ENCODE measurements around the gene TMEM258.

Gene TMEM258

DNA sequence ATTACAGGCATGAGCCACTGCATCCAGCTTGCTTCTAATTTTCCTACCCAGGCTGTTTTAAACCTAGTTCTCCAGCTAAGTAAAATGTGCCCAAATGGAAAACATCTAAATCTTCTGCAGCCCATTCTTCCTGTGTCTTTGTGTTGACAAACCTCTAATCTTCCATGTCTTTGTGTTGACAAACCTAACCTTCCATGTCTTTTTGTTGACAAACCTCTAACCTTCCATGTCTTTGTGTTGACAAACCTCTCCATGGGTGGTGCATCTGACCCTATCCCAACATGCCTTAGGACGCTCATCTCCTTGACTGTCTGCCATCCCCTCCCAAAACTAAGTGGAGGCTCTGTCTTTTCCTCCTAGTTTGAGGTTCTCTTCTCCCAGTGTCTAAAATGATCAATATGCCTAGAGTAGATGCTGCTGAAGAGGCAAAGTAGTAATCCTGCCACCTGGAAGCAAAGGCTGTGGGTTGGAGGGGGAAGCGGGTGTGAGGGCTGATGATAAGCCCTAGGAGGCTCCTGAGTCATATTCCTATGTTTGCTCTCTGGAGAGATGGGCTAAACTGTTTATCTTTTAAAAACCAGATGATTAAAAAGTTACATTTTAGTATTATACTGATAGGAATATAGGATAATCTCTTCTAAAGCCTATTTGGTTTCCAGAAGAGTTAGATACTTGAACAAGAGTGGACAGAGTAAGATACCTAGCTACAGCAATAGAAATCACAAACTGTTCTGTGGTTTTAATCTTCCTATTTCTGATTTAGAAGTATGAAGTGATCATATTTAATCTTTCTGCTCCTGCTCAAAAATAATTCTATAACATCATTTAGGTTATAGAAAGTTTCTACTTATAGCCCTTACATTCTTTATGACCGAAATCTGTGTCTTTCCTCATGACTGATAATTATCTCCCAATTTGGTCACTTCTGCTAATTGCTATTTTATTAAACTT, 8.2 kb upstream of the TMEM258 start:
- no peak overlapping the region for H3K4me3 ChIP-seq (ENCODE audit: low read depth, low read length)

DNA sequence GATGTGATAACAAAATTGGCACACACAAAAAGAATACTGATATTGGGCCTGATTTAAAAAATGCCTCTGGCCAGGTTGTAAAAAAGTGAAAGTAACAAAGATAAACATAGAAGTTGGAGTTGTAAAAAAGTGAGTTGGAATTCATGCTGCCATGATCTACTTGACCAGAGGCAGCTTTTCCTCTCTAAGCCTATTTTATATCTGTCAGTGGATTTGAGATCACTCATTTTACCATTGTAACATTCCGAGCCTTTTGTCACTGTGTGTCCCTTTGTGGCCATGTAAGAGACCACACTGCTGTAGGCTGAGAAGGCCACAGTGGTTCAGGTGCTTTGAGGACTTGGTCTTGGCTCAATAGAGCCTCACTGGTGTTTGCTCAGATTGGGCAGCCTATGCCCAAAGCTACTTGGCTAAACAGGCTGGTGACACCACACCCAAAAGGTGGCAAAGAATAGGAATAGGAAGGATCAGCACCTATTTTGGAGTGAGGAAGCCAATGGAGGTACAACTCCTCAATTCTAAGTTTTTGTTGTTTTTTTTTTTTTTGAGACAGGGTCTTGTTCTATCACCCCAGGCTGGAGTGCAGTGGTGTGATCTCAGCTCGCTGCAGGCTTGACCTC, 7.4 kb upstream of the TMEM258 start:
- no peak for DNase-seq (ENCODE audit: low read depth)
- no peak overlapping the region for H3K4me3 ChIP-seq (ENCODE audit: low read depth, low read length)

More for the DNA sequence above, 8.2 kb upstream of the TMEM258 start:
- no peak for DNase-seq (ENCODE audit: low read depth)

DNA sequence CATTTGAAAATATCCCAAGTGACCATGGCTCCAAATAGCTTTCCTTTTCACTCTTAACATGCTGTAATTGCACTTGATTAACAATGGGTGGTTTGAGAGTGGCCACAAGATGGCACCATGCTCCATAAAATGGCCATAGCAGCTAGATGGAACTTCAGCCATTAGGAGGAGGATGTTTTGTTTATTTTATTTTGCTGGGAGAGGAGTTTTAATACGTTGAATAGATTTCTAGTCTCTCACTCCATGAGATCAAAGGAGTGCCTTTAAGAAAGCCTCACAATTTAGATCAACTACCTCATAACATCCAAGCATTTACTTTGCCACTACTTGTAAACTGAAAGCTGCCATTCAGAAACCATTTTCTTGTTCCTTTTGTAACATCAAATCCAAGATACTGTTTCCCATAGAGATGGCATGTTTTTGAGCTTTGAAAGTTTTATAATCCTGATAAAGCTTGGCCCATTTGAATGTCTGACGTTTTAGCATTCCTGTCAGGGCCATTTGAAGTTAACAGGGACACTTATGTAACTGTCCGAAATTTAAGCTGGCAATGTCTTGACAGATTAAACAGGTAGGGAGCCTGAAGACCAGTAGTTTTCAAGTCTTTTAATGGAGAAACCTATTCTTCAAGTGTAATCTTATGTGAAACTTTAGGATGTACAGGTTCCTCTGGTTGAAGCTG, 5.0 kb upstream of the TMEM258 start:
- H3K4me3 ChIP-seq (ENCODE audit: low read depth, low read length), result no peak overlapping the region
- peak; percentile 49 for DNase-seq (ENCODE audit: low read depth)

DNA sequence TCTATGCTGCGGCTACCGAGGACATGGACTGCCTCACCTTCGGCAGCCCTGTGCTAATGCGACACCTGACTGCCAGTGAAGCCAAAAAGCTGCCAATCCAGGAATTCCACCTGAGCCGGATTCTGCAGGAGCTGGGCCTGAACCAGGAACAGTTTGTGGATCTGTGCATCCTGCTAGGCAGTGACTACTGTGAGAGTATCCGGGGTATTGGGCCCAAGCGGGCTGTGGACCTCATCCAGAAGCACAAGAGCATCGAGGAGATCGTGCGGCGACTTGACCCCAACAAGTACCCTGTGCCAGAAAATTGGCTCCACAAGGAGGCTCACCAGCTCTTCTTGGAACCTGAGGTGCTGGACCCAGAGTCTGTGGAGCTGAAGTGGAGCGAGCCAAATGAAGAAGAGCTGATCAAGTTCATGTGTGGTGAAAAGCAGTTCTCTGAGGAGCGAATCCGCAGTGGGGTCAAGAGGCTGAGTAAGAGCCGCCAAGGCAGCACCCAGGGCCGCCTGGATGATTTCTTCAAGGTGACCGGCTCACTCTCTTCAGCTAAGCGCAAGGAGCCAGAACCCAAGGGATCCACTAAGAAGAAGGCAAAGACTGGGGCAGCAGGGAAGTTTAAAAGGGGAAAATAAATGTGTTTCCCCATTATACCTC, 3.6 kb upstream of the TMEM258 start:
- no peak overlapping the region for H3K4me3 ChIP-seq (ENCODE audit: low read depth, low read length)
- no peak for DNase-seq (ENCODE audit: low read depth)

DNA sequence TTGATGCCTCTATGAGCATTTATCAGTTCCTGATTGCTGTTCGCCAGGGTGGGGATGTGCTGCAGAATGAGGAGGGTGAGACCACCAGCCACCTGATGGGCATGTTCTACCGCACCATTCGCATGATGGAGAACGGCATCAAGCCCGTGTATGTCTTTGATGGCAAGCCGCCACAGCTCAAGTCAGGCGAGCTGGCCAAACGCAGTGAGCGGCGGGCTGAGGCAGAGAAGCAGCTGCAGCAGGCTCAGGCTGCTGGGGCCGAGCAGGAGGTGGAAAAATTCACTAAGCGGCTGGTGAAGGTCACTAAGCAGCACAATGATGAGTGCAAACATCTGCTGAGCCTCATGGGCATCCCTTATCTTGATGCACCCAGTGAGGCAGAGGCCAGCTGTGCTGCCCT, 3.1 kb upstream of the TMEM258 start:
- DNase-seq (ENCODE audit: low read depth), result no peak
- H3K4me3 ChIP-seq (ENCODE audit: low read depth, low read length), result no peak overlapping the region

DNA sequence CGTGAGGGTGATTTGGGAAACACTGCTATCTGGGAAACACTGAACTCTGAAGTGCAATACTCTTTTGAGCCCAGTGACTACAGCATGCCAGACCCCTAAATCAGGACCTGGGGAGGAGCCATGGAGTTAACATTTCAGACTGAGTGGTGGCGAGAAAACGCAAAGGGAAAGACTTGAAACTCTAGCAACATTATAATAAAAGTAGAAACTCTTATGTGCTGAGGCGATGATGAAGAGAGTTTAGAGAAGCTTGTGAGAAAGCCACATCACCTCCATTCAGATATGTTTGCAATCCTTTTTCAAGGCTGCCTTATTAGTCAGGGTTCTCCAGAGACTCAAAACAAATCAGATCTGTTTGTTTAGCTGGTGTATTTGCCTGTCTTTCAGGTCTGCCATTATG, 2.2 kb upstream of the TMEM258 start:
- DNase-seq (ENCODE audit: low read depth), result no peak
- no peak overlapping the region for H3K4me3 ChIP-seq (ENCODE audit: low read depth, low read length)

DNA sequence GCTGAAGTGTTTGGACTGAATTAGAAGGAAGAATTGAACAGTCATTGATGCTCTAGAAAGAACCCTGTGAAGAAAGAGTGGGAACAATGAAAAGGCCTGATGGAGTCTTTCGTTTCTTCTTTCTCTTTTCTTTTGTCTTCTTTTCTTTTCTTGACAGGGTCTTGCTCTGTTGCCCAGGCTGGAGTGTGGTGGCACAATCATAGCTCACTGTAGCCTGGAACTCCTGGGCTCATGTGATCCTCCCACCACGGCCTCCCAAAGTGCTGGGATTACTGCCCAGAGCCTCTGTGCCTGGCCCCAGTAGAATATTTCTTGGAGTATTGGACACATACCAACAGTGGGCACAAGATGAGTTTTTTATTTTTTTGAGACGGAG, 1.4 kb upstream of the TMEM258 start:
- H3K4me3 ChIP-seq (ENCODE audit: low read depth, low read length), result peak overlapping the region; percentile 79

DNA sequence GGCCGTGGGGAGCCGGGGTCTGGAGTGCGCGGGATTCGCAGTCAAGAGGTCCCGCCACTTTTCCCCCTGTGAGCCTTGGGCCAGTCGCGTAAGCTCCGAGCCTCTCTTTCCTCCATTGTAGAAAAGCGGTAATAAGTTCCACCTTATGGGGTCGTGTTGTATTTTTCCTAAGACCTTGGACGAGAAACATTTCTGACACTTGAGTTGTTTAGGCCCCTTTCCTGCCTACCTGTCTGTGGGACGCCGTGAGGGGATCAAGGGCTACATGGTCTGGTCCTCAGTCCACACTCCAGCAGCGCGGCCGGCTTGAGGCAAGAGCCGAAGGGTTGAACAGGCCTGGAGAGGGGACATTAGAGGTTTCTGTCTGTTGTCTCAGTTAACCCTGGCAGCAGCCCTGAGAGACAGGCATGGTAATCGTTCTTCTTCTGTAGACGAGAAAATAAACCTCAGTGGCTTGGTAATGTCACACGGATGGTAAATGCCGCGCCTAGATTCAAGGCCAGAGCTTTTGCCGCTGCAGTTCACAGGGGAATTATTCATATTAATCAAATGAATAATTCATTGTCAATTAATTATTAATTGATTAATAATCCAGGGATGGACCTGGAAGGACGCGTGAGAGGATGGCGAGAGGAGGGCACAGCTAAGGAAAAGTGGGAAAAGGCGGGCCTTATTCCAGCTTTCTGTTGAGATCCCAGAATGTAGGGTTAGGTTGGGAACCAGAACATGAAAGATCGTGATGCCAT, 857 bp upstream of the TMEM258 start:
- no peak for DNase-seq (ENCODE audit: low read depth)
- H3K4me3 ChIP-seq (ENCODE audit: low read depth, low read length), result peak overlapping the region; percentile 79

More for the DNA sequence above, 1.4 kb upstream of the TMEM258 start:
- no peak for DNase-seq (ENCODE audit: low read depth)

DNA sequence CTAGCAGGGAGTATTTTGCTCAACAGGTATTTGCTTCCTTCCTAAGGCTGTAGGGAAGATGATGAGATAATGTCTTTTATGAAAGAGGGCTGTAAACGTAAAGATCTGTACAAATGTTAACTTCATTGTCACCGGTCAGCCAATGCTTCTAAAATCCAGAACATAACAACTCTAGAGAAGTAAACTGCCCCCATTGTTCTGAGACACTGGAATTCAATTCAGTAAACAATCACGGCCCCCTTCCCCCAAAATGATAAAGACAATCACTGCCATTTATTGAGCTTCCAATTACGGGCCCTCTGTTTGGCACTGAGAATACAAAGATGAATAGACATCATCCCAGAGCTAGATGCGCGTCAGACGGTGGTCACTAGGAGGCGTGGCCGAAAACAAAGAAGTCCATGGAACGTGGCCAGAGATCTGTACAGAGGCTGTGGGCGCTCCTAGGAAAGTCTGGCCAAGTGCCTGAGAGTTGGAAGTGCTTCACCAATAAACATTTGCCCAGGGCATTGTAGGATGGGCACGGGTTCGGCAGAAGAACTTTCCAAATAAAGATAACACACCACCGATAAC, 576 bp downstream of the TMEM258 start:
- H3K4me3 ChIP-seq (ENCODE audit: low read depth, low read length), result peak overlapping the region; percentile 79
- peak; percentile 82 for DNase-seq (ENCODE audit: low read depth)

DNA sequence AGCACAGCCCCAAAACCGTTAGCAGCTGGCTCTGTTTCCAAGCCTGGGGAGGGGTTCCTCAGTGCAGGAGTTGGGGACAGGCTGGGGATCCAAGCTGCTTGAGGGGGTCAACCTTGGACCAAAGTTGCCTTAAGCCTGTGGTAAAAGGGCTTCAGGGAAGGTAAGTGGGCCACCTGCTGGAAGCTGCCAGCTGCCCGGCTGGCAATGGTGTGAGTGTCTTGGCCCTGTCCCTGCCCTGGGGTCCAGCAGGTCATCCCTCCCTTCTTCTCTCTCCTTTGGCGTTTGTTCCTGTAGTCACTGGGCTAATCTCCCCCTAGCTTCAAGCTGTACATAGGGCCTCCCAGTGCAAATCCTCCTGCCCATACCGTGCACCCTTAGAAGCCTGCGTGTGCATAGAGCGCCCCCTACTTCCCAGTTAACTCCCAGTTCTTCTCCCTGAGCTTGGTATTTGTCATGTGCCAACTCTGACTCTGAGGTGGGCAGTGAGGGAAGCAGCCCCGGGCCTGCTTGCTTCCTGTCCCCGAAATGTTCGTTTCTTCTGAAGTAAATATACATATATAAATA, 4.4 kb downstream of the TMEM258 start:
- no peak overlapping the region for H3K4me3 ChIP-seq (ENCODE audit: low read depth, low read length)
- peak; percentile 19 for DNase-seq (ENCODE audit: low read depth)

DNA sequence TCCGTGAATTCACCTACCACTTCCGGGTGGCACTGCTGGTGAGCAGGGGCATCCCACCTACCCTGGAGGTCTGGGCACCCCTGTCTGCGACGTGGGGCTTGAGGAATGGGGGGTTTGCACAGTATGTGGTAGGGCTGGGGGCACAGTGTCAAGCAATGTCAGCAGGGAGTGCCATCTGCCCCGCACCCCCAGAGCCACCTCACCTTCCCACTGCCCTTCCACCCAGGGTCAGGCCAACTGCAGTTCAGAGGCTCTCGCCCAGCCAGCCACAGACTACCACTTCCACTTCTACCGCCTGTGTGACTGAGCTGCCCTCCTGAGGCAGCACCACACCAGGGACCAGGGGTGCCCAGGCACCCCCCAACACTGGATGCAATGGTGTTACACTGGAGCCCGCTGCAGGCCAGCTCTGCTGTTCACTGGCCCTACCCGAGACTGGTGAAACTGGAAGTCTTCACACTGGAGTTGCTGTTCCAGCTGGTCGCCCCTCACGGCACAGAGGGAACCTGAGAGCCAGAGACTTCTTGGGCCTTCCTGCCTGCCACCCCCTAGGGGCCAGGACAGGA, 6.5 kb downstream of the TMEM258 start:
- H3K4me3 ChIP-seq (ENCODE audit: low read depth, low read length), result no peak overlapping the region
- DNase-seq (ENCODE audit: low read depth), result no peak

DNA sequence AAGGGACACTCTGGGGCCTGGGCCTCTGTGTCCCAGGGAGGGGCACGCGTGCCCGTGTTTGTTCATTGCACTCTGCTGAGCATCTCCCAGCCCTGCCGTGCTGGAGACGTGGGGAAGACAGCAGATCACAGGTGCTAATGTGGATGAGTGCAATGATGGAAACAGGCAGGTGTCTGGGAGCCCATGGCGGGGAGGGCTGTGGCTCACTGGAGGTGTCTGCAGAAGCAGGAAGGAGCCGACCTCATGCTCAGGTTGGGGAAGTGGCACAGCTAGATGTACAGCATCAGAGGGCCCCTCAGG, 7.9 kb downstream of the TMEM258 start:
- DNase-seq (ENCODE audit: low read depth), result no peak
- H3K4me3 ChIP-seq (ENCODE audit: low read depth, low read length), result no peak overlapping the region

DNA sequence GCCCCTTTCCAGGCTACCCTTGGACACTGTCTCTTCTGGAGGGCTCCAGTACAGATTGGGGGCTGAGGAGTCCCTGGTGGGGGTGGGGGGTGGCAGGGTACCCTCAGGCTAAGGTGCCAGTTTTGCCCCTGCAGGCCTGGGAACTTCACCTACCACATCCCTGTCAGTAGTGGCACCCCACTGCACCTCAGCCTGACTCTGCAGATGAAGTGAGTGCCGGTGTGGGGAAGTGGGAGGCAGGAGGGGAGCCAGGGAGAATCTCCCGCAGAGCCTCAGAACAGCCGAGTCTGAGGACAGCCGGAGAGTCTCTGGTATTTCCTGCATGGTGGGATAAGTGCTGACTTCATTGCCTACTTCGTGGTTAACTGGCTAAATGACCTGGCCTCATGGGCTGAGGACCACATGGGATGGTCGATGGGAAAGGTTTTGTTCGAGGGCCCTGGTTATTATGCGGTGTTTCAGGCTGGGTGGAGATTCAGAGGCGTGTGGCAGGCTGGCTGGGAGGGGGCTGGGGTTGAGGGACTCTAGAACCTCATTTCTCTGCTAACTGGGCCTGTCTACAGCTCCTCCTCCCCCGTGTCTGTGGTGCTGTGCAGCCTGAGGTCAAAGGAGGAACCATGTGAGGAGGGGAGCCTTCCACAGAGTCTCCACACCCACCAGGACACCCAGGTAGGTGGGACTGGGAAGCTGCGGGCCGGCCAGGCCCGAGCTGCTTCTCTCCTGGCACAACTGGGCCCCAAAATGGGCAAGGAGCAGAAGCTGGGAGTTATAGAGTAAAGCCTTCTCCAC, 8.5 kb downstream of the TMEM258 start:
- peak; percentile 25 for DNase-seq (ENCODE audit: low read depth)
- H3K4me3 ChIP-seq (ENCODE audit: low read depth, low read length), result no peak overlapping the region

DNA sequence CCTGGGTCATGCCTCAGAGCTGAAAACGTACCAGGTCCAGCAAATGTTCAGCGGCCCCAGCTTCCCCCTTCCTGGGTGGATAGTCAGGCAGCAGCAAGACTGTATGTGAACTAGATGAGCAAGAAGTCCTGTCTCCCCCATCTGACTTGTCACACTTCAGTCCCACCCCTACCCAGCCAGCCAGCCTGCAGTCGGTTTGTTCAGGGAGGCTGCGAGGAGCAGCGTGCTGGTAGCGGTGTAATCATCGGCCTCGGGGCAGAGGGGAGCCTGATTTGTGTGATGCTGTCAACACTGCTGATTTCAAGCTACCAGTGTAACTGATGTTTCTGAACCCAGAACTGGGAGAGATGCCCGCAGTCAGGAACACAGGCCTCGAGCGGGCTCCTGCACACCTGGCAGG, 9.6 kb downstream of the TMEM258 start:
- no peak for DNase-seq (ENCODE audit: low read depth)
- H3K4me3 ChIP-seq (ENCODE audit: low read depth, low read length), result no peak overlapping the region

DNA sequence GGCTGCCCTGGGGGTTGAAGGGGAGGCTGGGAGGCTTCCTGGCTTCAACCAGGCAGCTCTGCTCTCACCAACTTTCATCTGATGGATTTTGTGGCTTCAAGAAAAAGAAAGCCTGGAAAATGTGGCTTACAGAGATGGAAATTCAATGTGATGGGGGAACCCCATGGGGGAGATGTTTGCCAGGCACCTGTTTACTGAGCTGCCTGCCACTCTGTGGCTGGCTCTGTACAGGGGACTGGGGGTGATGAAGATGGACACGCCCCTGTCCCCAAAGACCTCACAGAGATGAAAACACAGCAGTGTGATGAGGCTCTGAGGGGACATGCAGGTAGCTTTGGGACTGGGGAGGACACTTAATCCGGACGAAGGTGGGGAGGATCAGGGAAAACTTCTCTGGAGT, 10.1 kb downstream of the TMEM258 start:
- DNase-seq (ENCODE audit: low read depth), result no peak
- no peak overlapping the region for H3K4me3 ChIP-seq (ENCODE audit: low read depth, low read length)

DNA sequence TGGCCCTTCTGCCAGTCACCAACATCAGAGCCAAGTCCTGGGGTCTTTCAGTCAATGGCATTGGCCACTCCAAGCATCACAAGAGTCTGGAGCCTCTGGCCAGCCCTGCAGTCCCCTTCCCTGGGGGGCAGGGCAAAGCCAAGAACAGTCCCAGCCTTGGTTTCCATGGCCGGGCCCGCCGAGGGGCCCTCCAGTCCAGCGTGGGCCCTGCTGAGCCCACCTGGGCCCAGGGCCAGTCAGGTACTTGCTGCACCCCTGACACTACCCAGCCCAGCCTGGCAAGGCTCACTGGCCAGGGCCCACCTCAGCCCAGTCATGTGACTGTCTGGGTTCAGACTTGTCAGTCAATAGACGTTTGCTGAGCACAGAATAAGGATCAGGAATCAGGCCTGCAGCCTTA, 10.8 kb downstream of the TMEM258 start:
- no peak for DNase-seq (ENCODE audit: low read depth)
- H3K4me3 ChIP-seq (ENCODE audit: low read depth, low read length), result no peak overlapping the region

DNA sequence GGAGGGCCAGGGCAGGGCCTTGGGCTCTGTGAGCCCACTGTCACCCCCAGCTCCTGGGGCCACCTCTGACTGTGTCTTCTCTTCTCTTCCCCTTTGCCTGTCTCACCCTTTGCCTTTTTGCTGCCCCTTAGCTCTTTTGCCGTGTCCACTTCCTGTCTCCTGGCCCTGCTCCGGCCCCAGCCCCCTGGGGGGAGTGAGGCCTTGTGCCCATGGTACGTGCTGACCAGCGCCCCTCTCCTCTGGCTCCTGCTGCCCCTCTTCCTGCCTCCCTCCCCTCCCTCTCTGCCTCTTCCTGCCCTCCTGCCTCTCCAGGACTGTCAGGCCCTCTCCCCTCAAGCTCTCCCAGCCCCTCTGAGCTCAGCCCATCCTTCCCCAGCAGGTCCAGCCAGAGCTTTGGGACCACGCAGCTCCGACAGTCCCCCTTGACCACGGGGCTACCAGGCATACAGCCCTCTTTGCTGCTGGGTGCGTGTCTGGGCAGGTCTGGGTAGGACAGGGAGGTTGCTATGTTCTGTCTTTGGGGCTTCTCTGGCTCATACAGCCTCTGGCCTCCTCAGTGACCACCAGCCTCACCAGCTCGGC, 11.7 kb downstream of the TMEM258 start:
- no peak for DNase-seq (ENCODE audit: low read depth)
- H3K4me3 ChIP-seq (ENCODE audit: low read depth, low read length), result no peak overlapping the region
